Breast epithelium (tissue), 4 donors: ENCODE data around the gene DLG1. TPM values are rescaled to one million over a fixed set of nuclear protein-coding genes. Genes with fewer than 3 reads are reported as not detected.

ENCODE experiments used
- DNase-seq, 2 donors: peaks; one replicate each; pipeline ENCODE4 v3.0.0-alpha.2; 2019; ENCODE audit warnings: low spot score in 2 of 2
- H3K27ac ChIP-seq, 2 donors: fragments of 200-600 bp; sonication (generic) in 1 of 2; one replicate each; pipeline ENCODE4 v1.5.1; 2016 to 2019; ENCODE audit warnings: mild to moderate bottlenecking in 1 of 2
- H3K27me3 ChIP-seq, 2 donors: fragments of 200-600 bp; sonication (generic) in 1 of 2; one replicate each; pipeline versions ENCODE4 v1.5.1 to v1.6.0; 2017 to 2019; ENCODE audit warnings: control low read depth in 1 of 2, mild to moderate bottlenecking in 1 of 2
- H3K36me3 ChIP-seq: fragments of 200-600 bp; one replicate; pipeline ENCODE4 v1.5.1; 2019
- H3K4me1 ChIP-seq, 2 donors: fragments of 200-600 bp; sonication (generic); one replicate each; pipeline ENCODE4 v1.5.1; 2016 to 2019; ENCODE audit warnings: control low read depth in 1 of 2
- H3K4me3 ChIP-seq, 3 donors: fragments of 200-600 bp; sonication (generic); 1 replicate in 2 of 3; 2 replicates in 1 of 3; pipeline ENCODE4 v1.5.1; 2016 to 2019; ENCODE audit warnings: mild to moderate bottlenecking in 3 of 3, moderate library complexity in 2 of 3
- H3K9me3 ChIP-seq, 2 donors: fragments of 200-600 bp; sonication (generic) in 1 of 2; one replicate each; pipeline ENCODE4 v1.5.1; 2016 to 2019; ENCODE audit warnings: control low read depth in 1 of 2
- CTCF ChIP-seq, 3 donors: fragments of 450-650 bp; IDR thresholded peaks; one replicate each; pipeline ENCODE4 v1.5.1; 2016 to 2017; ENCODE audit warnings: antibody characterized with exemption in 3 of 3, mild to moderate bottlenecking in 3 of 3, moderate library complexity in 3 of 3
- POLR2A ChIP-seq: fragments of 450-650 bp; IDR thresholded peaks from one replicate; pipeline ENCODE4 v1.6.1; 2016; ENCODE audit warnings: antibody characterized with exemption, mild to moderate bottlenecking, moderate library complexity
- POLR2AphosphoS5 ChIP-seq, 3 donors: sonication (generic); formaldehyde crosslinking; IDR thresholded peaks; one replicate each; pipeline ENCODE4 v1.6.1; 2017; ENCODE audit warnings: antibody characterized with exemption in 3 of 3
- intact Hi-C: fragments of 100-400 bp; cut with DNase I; formaldehyde crosslinking; loops from one replicate; pipeline ENCODE4 v1.15.1; 2023; ENCODE audit warnings: low total_unique reads
- total RNA-seq, 3 donors: library from RNA; depleted of rRNA; stranded (reverse); fragments of >200 nt; gene quantifications; one replicate each; pipeline ENCODE4 v1.1.0, GENCODE V29; 2016

The DLG1 gene
- total RNA-seq, 3 donors from 2014 or later, result 76.0 to 100 (median 76.7) TPM

DNA sequence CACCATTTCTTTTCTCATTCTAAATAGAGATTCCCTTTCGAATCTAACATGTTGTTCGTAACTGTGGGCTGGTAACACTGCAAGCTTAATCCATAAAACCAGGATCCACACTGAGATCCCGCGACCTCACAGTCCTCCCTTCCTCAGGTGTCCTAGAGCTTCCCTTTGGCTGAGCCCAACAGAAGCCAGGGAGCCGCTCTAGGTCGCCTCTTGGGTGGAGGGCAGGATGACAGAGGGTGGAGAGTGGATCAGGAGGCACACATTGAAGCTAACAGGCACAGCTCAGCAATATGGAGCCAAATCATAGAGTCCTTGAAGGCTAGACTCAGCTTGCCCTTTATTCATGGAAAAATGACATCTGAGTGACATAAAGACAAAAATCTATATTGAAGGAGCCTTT lies 44.7 kb upstream of the DLG1 start:
- TF ChIP-seq POLR2A, result no peak
- TF ChIP-seq POLR2AphosphoS5 (IDR thresholded peaks at IDR 0.05), result no peak
- no peak for TF ChIP-seq CTCF (IDR thresholded peaks at IDR 0.05)
- DNase-seq, result no peak
- no peaks in the 10 kb centered on the region for H3K4me1 ChIP-seq
- H3K9me3 ChIP-seq, result no peaks in the 10 kb centered on the region
- H3K36me3 ChIP-seq, result no peaks in the 10 kb centered on the region
- no peak overlapping the region for H3K27ac ChIP-seq
- intact Hi-C loops, result loop anchor here (5.0 kb wide), 1 partner anchor 1251 kb away; no protein-coding TSS in a partner anchor
- H3K27me3 ChIP-seq, result no peaks in the 10 kb centered on the region
- H3K4me3 ChIP-seq, result no peak overlapping the region

DNA sequence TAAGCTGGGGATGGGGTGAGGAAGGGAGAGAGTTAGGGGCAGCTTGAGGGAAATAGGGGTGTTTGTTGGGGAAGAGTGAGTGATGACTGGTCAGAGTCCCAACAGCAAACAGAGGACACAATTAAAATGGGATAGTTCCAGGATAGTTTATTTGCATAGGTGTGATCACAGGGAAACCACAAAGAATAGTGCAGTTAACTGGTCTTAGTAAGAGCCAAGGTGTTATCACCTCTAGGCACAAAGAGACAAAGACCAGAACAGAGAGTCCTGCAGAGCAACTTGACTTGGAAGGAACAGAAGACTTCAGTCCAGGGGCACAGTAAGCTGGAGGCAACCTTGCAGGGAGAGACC lies 42.1 kb upstream of the DLG1 start:
- H3K27me3 ChIP-seq, result no peaks in the 10 kb centered on the region
- no peaks in the 10 kb centered on the region for H3K36me3 ChIP-seq
- TF ChIP-seq CTCF (IDR thresholded peaks at IDR 0.05) (no peak), POLR2AphosphoS5 (IDR thresholded peaks at IDR 0.05) (no peak), POLR2A (no peak)
- intact Hi-C loops, result loop anchor here (1.0 to 5.0 kb wide), 2 partner anchors 19 to 1248 kb away; no protein-coding TSS in a partner anchor
- H3K9me3 ChIP-seq, result no peaks in the 10 kb centered on the region
- no peak for DNase-seq
- H3K27ac ChIP-seq, result peak overlapping the region in 1 of 2 donors; percentile 66
- H3K4me3 ChIP-seq, result no peak overlapping the region
- H3K4me1 ChIP-seq, result no peaks in the 10 kb centered on the region

- H3K9me3 ChIP-seq, result no peaks in the 10 kb centered on the region
- no peaks in the 10 kb centered on the region for H3K4me1 ChIP-seq
- TF ChIP-seq POLR2AphosphoS5 (IDR thresholded peaks at IDR 0.05) (no peak), POLR2A (no peak), CTCF (IDR thresholded peaks at IDR 0.05) (no peak)
- intact Hi-C loops, result loop anchor here (1.0 to 5.0 kb wide), 2 partner anchors 19 to 1248 kb away; no protein-coding TSS in a partner anchor
- H3K27ac ChIP-seq, result peak overlapping the region; percentile 45 to 66
- no peaks in the 10 kb centered on the region for H3K36me3 ChIP-seq
- no peak overlapping the region for H3K4me3 ChIP-seq
- DNase-seq, result no peak
- no peaks in the 10 kb centered on the region for H3K27me3 ChIP-seq
Measured at GRCh38 chr3:197339841-197340520, 41.6 kb upstream of the DLG1 start.

- DNase-seq, result no peak
- Histone ChIP-seq H3K27ac (no peak overlapping the region), H3K36me3 (no peaks in the 10 kb centered on the region), H3K4me3 (no peak overlapping the region), H3K27me3 (no peaks in the 10 kb centered on the region), H3K4me1 (no peaks in the 10 kb centered on the region), H3K9me3 (no peaks in the 10 kb centered on the region)
- TF ChIP-seq POLR2A (no peak), POLR2AphosphoS5 (IDR thresholded peaks at IDR 0.05) (no peak), CTCF (IDR thresholded peaks at IDR 0.05) (no peak)
- intact Hi-C loops, result no loop called here
Measured at GRCh38 chr3:197338586-197338985, 40.2 kb upstream of the DLG1 start.

- Histone ChIP-seq H3K36me3 (no peaks in the 10 kb centered on the region), H3K4me3 (no peak overlapping the region), H3K27me3 (no peaks in the 10 kb centered on the region), H3K9me3 (no peaks in the 10 kb centered on the region), H3K27ac (no peak overlapping the region), H3K4me1 (no peaks in the 10 kb centered on the region)
- no peak for DNase-seq
- TF ChIP-seq CTCF (IDR thresholded peaks at IDR 0.05) (no peak), POLR2A (no peak), POLR2AphosphoS5 (IDR thresholded peaks at IDR 0.05) (no peak)
- intact Hi-C loops, result no loop called here
Measured at GRCh38 chr3:197337656-197338055, 39.2 kb upstream of the DLG1 start.
